ENCODE measurements around the gene CNGA3.

DNA sequence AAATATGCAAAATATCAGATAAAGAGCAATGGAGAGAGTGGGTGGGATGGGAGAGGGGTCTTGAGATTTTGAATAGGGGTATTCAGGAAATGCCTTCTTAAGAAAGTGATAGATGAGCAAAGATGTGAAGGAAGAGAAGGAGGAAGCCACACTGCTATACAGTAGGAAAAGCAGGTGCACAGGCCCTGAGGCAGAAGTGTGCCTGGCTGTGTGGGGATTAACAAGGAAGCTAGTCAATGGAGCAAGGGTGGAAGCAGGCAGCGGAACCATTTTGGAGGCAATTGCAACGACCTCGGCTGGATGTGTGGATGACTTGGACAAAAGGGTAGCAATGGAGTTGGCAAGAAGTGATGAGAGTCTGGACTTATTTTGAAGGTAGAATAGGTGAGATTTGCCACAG is 11.0 kb upstream of the CNGA3 start:
- TF ChIP-seq CHD2 (IDR thresholded peaks at IDR 0.05; ENCODE audit: low read length) (no peak), POLR2A (IDR thresholded peaks at IDR 0.05; ENCODE audit: control extremely low read depth in 1 of 2, low read depth in 2 of 2, low read length in 2 of 2) (no peak), TAF1 (IDR thresholded peaks at IDR 0.05; ENCODE audit: low read depth, low read length) (no peak), RNF2 (IDR thresholded peaks at IDR 0.05; ENCODE audit: borderline replicate concordance, low read depth, low read length, missing control alignments, poor library complexity, severe bottlenecking) (no peak), TCF12 (IDR thresholded peaks at IDR 0.05; ENCODE audit: low read depth, low read length) (no peak), BACH1 (IDR thresholded peaks at IDR 0.05; ENCODE audit: low read length) (no peak), EGR1 (IDR thresholded peaks at IDR 0.05; ENCODE audit: borderline replicate concordance, low read depth, low read length) (no peak), SUZ12 (IDR thresholded peaks at IDR 0.05; ENCODE audit: low read length) (no peak), POLR2AphosphoS5 (IDR thresholded peaks at IDR 0.05; ENCODE audit: low read depth, low read length) (no peak)
- TF ChIP-seq, protein P1, sequence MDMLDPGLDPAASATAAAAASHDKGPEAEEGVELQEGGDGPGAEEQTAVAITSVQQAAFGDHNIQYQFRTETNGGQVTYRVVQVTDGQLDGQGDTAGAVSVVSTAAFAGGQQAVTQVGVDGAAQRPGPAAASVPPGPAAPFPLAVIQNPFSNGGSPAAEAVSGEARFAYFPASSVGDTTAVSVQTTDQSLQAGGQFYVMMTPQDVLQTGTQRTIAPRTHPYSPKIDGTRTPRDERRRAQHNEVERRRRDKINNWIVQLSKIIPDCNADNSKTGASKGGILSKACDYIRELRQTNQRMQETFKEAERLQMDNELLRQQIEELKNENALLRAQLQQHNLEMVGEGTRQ (IDR thresholded peaks at IDR 0.05; ENCODE audit: low read length): no peak
- TF ChIP-seq, protein P2, sequence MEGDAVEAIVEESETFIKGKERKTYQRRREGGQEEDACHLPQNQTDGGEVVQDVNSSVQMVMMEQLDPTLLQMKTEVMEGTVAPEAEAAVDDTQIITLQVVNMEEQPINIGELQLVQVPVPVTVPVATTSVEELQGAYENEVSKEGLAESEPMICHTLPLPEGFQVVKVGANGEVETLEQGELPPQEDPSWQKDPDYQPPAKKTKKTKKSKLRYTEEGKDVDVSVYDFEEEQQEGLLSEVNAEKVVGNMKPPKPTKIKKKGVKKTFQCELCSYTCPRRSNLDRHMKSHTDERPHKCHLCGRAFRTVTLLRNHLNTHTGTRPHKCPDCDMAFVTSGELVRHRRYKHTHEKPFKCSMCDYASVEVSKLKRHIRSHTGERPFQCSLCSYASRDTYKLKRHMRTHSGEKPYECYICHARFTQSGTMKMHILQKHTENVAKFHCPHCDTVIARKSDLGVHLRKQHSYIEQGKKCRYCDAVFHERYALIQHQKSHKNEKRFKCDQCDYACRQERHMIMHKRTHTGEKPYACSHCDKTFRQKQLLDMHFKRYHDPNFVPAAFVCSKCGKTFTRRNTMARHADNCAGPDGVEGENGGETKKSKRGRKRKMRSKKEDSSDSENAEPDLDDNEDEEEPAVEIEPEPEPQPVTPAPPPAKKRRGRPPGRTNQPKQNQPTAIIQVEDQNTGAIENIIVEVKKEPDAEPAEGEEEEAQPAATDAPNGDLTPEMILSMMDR (IDR thresholded peaks at IDR 0.05; ENCODE audit: control extremely low read depth in 1 of 3, insufficient read depth in 1 of 3, low read depth in 1 of 3, low read length in 3 of 3): no peak
